GM18873 (cell line): ENCODE measurements around the gene STRN4.

ENCODE experiments used
- ATAC-seq: cut with Tn5 transposase; IDR thresholded peaks from one replicate; pipeline ENCODE4 v1.9.1; 2021; ENCODE audit warnings: mild to moderate bottlenecking, moderate library complexity, moderate number of reproducible peaks; ENCODE audit not compliant: unreplicated experiment, low FRiP score

STRN4 gene

GRCh38 chr19:46685189-46685588 is 61.1 kb downstream of the STRN4 start:
- no peak for ATAC-seq

- ATAC-seq = no peak
Measured at GRCh38 chr19:46678110-46678732, 68.0 kb downstream of the STRN4 start.

- no peak for ATAC-seq
Measured at GRCh38 chr19:46674416-46675178, 71.7 kb downstream of the STRN4 start.

DNA sequence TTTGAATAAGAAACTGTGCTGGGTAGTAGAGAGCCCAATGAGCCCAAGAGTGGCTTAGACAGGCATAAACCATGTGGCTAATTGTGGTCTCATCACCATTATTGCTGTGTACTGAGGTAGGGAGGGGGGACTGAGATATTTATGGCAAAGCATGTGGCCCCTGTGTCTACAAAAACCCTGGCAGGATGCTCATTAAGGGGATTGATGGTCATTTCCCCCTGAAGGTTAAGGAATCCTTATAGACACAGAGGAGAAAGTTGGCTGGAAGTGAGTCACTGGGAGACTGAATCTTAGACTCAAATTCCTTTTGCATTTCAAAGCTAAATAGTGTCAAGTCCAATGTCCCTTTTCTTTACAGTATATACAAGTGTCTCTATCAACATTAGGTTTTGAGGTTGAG is 75.4 kb downstream of the STRN4 start:
- ATAC-seq = no peak
